OCI-LY1 (cell line): Measurements from ENCODE around the gene GPR75.
"Not testable (repeated sequence)": the region's sequence is repeated elsewhere in the genome, so short reads cannot be mapped to it uniquely, and the experiment has no call there.

Experiments used
- H2AFZ ChIP-seq: fragments of 200-600 bp; sonication (generic), shearing (Covaris generic); 2 replicates; pipeline ENCODE4 v1.6.0; 2014; ENCODE audit warnings: antibody characterized with exemption, mild to moderate bottlenecking, low read length
- H3F3A ChIP-seq: fragments of 200-600 bp; sonication (generic), shearing (Covaris generic); 2 replicates; pipeline ENCODE4 v1.6.0; 2014; ENCODE audit warnings: mild to moderate bottlenecking, antibody characterized with exemption, low read length, moderate library complexity; ENCODE audit not compliant: insufficient read depth
- H3K27ac ChIP-seq: fragments of 200-600 bp; sonication (generic); 2 replicates; pipeline ENCODE4 v1.5.1; 2014; ENCODE audit warnings: low read length, mixed run types, mild to moderate bottlenecking, low read depth; ENCODE audit not compliant: poor library complexity, severe bottlenecking
- H3K27me3 ChIP-seq: fragments of 200-600 bp; sonication (generic); 2 replicates; pipeline ENCODE4 v1.6.0; 2014; ENCODE audit warnings: antibody characterized with exemption, mild to moderate bottlenecking, low read length, moderate library complexity; ENCODE audit not compliant: insufficient read depth
- H3K36me3 ChIP-seq: fragments of 200-600 bp; sonication (generic); 2 replicates; pipeline ENCODE4 v1.6.1; 2014; ENCODE audit warnings: mild to moderate bottlenecking, antibody characterized with exemption, low read length, moderate library complexity, mixed read lengths; ENCODE audit not compliant: insufficient read depth
- H3K4me1 ChIP-seq: fragments of 200-600 bp; sonication (generic); 2 replicates; pipeline ENCODE4 v1.5.1; 2014; ENCODE audit warnings: mild to moderate bottlenecking, low read length, moderate library complexity; ENCODE audit not compliant: insufficient read depth, severe bottlenecking
- H3K4me2 ChIP-seq: fragments of 200-600 bp; sonication (generic), shearing (Covaris generic); 2 replicates; pipeline ENCODE4 v1.6.1; 2014; ENCODE audit warnings: low read length
- H3K4me3 ChIP-seq: fragments of 200-600 bp; sonication (generic); 2 replicates; pipeline ENCODE4 v1.5.1; 2014; ENCODE audit warnings: low read length, low read depth, mild to moderate bottlenecking, mixed read lengths; ENCODE audit not compliant: poor library complexity, severe bottlenecking
- H3K79me2 ChIP-seq: fragments of 200-600 bp; shearing (Covaris generic); 2 replicates; pipeline ENCODE4 v1.6.1; 2016; ENCODE audit warnings: mixed run types, low read length, mixed read lengths; ENCODE audit not compliant: insufficient read depth
- H3K9ac ChIP-seq: fragments of 200-600 bp; sonication (generic), shearing (Covaris generic); 2 replicates; pipeline ENCODE4 v1.6.1; 2014; ENCODE audit warnings: mild to moderate bottlenecking, low read length, mixed read lengths
- H3K9me2 ChIP-seq: fragments of 200-600 bp; sonication (generic), shearing (Covaris generic); 2 replicates; pipeline ENCODE4 v1.6.1; 2014; ENCODE audit warnings: low read depth, mild to moderate bottlenecking, low read length, mixed read lengths
- H3K9me3 ChIP-seq: fragments of 200-600 bp; shearing (Covaris generic); 2 replicates; pipeline ENCODE4 v1.6.1; 2014; ENCODE audit warnings: low read length, mixed read lengths
- H4K20me1 ChIP-seq: fragments of 200-600 bp; sonication (generic), shearing (Covaris generic); 2 replicates; pipeline ENCODE4 v1.6.0; 2016; ENCODE audit warnings: mild to moderate bottlenecking, low read length; ENCODE audit not compliant: insufficient read depth
- CTCF ChIP-seq: fragments of 200-600 bp; sonication (generic), shearing (Covaris generic); IDR thresholded peaks from 2 replicates; pipeline ENCODE4 v1.5.1; 2017; ENCODE audit warnings: mild to moderate bottlenecking, antibody characterized with exemption, low read length, moderate library complexity, mixed read lengths
- EZH2 ChIP-seq: fragments of 200-600 bp; sonication (generic), shearing (Covaris generic); IDR thresholded peaks from 2 replicates; pipeline ENCODE4 v1.8.0; 2017; ENCODE audit warnings: borderline replicate concordance, mixed run types, mild to moderate bottlenecking, antibody characterized with exemption, low read length, moderate library complexity, mixed read lengths

GPR75 gene

GRCh38 chr2:53843595-53843994 is 16.2 kb downstream of the GPR75 start:
- Histone ChIP-seq H3K9me2 (no peaks in the 10 kb centered on the region), H3K9ac (no peak overlapping the region), H3K79me2 (no peaks in the 10 kb centered on the region), H3F3A (no peaks in the 10 kb centered on the region), H3K9me3 (no peaks in the 10 kb centered on the region), H3K36me3 (peaks cover 6% of the 10 kb centered on the region; the same call in 1 of the 2 replicates), H3K4me3 (no peak overlapping the region), H2AFZ (no peak overlapping the region), H3K27ac (no peak overlapping the region), H3K4me1 (no peaks in the 10 kb centered on the region), H4K20me1 (no peaks in the 10 kb centered on the region), H3K27me3 (no peaks in the 10 kb centered on the region), H3K4me2 (no peak overlapping the region)
- no peak for TF ChIP-seq EZH2
- TF ChIP-seq CTCF = no peak

GRCh38 chr2:53842891-53843290 is 16.9 kb downstream of the GPR75 start:
- Histone ChIP-seq H3K4me1 (no peaks in the 10 kb centered on the region), H3K36me3 (peaks cover under 1% of the 10 kb centered on the region; the same call in 1 of the 2 replicates), H3K79me2 (no peaks in the 10 kb centered on the region), H3K9ac (no peak overlapping the region), H3K9me2 (no peaks in the 10 kb centered on the region), H3K4me3 (no peak overlapping the region), H3K27ac (no peak overlapping the region), H3K27me3 (no peaks in the 10 kb centered on the region), H3K9me3 (no peaks in the 10 kb centered on the region), H3F3A (no peaks in the 10 kb centered on the region), H3K4me2 (no peak overlapping the region), H2AFZ (no peak overlapping the region), H4K20me1 (no peaks in the 10 kb centered on the region)
- TF ChIP-seq CTCF = no peak
- no peak for TF ChIP-seq EZH2

GRCh38 chr2:53841651-53842050 is 18.1 kb downstream of the GPR75 start:
- H3K27me3 ChIP-seq, H3K79me2 ChIP-seq, H3K4me1 ChIP-seq, H2AFZ ChIP-seq, H3K27ac ChIP-seq, H3K9me2 ChIP-seq, H3F3A ChIP-seq, H3K36me3 ChIP-seq, H3K4me2 ChIP-seq, H3K9ac ChIP-seq, H3K9me3 ChIP-seq, H3K4me3 ChIP-seq, H4K20me1 ChIP-seq: not testable (repeated sequence)

- no peaks in the 10 kb centered on the region for H3F3A ChIP-seq
These were observed 19.2 kb downstream of the GPR75 start for GRCh38 chr2:53840580-53840979.

GRCh38 chr2:53829980-53830290 is 29.8 kb downstream of the GPR75 start:
- not testable (repeated sequence) for H3K9ac ChIP-seq, H3K4me1 ChIP-seq, H3K9me2 ChIP-seq, H3F3A ChIP-seq, H3K36me3 ChIP-seq, H2AFZ ChIP-seq, H3K27ac ChIP-seq, H3K27me3 ChIP-seq, H3K79me2 ChIP-seq, H3K4me2 ChIP-seq, H3K4me3 ChIP-seq, H4K20me1 ChIP-seq, H3K9me3 ChIP-seq

More at GRCh38 chr2:53840580-53840979, 19.2 kb downstream of the GPR75 start:
- Histone ChIP-seq H3K9me3 (no peaks in the 10 kb centered on the region), H3K27ac (no peak overlapping the region), H3K9me2 (no peaks in the 10 kb centered on the region), H3K4me2 (no peak overlapping the region), H3K36me3 (no peaks in the 10 kb centered on the region), H4K20me1 (no peaks in the 10 kb centered on the region), H3K4me1 (no peaks in the 10 kb centered on the region), H2AFZ (no peak overlapping the region), H3K9ac (no peak overlapping the region), H3K4me3 (no peak overlapping the region), H3K27me3 (no peaks in the 10 kb centered on the region), H3K79me2 (no peaks in the 10 kb centered on the region)
- no peak for TF ChIP-seq CTCF
- TF ChIP-seq EZH2 = no peak
